ENCODE data around the gene CADPS2. TPM values are rescaled to one million over a fixed set of nuclear protein-coding genes. Genes with fewer than 3 reads are reported as not detected.

The CADPS2 gene
- total and polyA plus RNA-seq, 2 of the 8 experiments (the other 6 are each of a cell fraction or from before 2014, with no cell fraction given) = 8.9 to 22.3 TPM

DNA sequence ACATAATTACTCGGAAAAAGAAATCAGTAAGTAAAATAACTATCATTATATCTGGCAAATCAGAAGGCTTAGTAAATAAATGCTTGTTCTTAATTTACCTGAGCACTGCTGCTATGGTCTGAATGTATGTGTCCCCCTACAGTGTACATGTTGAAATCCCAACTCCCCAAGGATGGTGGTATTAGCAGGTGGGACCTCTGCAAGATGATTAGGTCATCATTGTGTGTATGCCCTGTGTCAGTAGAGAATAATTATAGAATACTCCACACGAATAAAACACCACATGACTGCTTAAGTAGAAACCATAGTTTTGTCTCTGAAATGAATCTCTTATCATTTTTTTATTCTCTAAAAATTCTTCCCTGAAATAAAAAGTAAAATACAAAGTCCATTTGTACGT is 289.0 kb downstream of the CADPS2 start:
- H4K91ac ChIP-seq (replicated peaks; ENCODE audit: insufficient read length, low read length) = no peak overlapping the region
- H3K79me1 ChIP-seq (ENCODE audit: low read depth, low read length) = no peaks in the 10 kb centered on the region
- no peak overlapping the region for H3K23ac ChIP-seq (ENCODE audit: insufficient read length)
- DNase-seq (ENCODE audit: low read depth in 1 of 2, low spot score in 2 of 2) (no peak), FAIRE-seq (no peak)
- POLR2A ChIA-PET (ENCODE audit: partially characterized antibody) = no interaction called here
- H4K20me1 ChIP-seq (replicated peaks in 1 of 2; ENCODE audit: control insufficient read depth in 1 of 2, insufficient read depth in 2 of 2, low read length in 2 of 2) = no peaks in the 10 kb centered on the region
- no peak overlapping the region for H3K18ac ChIP-seq (ENCODE audit: extremely low read depth, low read length)
- H3K27ac ChIP-seq (ENCODE audit: low read depth, low read length) = no peak overlapping the region
- no peak overlapping the region for H2AK5ac ChIP-seq (ENCODE audit: low read depth, low read length)
- CTCF ChIA-PET (ENCODE audit: partially characterized antibody) = interaction anchor here (0.7 kb wide), 1 partner anchor 11 kb away, joined by 4 read pairs; no protein-coding TSS in a partner anchor
- no peak overlapping the region for H2AFZ ChIP-seq (ENCODE audit: low read length)
- H3K9ac ChIP-seq (replicated peaks in 1 of 4; ENCODE audit: extremely low read depth in 1 of 4, low read depth in 3 of 4, low read length in 3 of 4) = no peak overlapping the region
- H3K36me3 ChIP-seq (ENCODE audit: control insufficient read depth in 2 of 4, insufficient read depth in 4 of 4, low read length in 3 of 4) = peaks cover 0 to 5% (median 0%) of the 10 kb centered on the region in 4 experiments; a peak in 1 of 8 replicates
- no peak overlapping the region for H3K4me2 ChIP-seq (ENCODE audit: insufficient read depth in 1 of 2, low read depth in 2 of 2, low read length in 2 of 2)
- no peak overlapping the region for H2BK120ac ChIP-seq (replicated peaks; ENCODE audit: low read depth, low read length)
- WGBS, 2 experiments (ENCODE audit: extremely low coverage in 1 of 2, insufficient coverage in 1 of 2, insufficient read length in 1 of 2, insufficient replicate concordance in 2 of 2, low coverage in 1 of 2, low lambda C conversion rate in 2 of 2, missing lambda C conversion rate in 1 of 2) = 91% methylated on average over 3 of the region's 3 CpGs; no CpG with 5 or more reads in 1 of the 2 experiments
- H3K4me3 ChIP-seq (ENCODE audit: extremely low read depth in 1 of 4, insufficient read depth in 2 of 4, low read depth in 3 of 4, low read length in 4 of 4) = no peak overlapping the region
- H2BK12ac ChIP-seq (ENCODE audit: low read depth, low read length) = no peak overlapping the region
- H3K23me2 ChIP-seq (ENCODE audit: low read depth, low read length) = no peaks in the 10 kb centered on the region
- H3K27me3 ChIP-seq (replicated peaks in 1 of 4; ENCODE audit: control insufficient read depth in 3 of 4, extremely low read depth in 1 of 4, insufficient read depth in 3 of 4, low read length in 3 of 4) = peaks cover 0 to 1% (median 0%) of the 10 kb centered on the region in 4 experiments; a peak in 1 of 7 replicates
- no peak overlapping the region for H2BK15ac ChIP-seq (ENCODE audit: low read length)
- H3K4me1 ChIP-seq (replicated peaks in 1 of 4; ENCODE audit: control insufficient read depth in 3 of 4, insufficient read depth in 4 of 4, low read length in 3 of 4) = no peaks in the 10 kb centered on the region
- no peak overlapping the region for H4K8ac ChIP-seq (ENCODE audit: extremely low read depth, insufficient read depth, low read length)
- H3K9me3 ChIP-seq (ENCODE audit: insufficient read depth in 2 of 2, low read depth in 1 of 2, low read length in 1 of 2) = peaks cover 6 to 8% of the 10 kb centered on the region in 2 experiments; a peak in 2 of 4 replicates
- no peak overlapping the region for H3K4ac ChIP-seq (replicated peaks; ENCODE audit: insufficient read length, low read depth, low read length)
- no peak overlapping the region for H2BK5ac ChIP-seq (ENCODE audit: low read depth, low read length)
- H3K79me2 ChIP-seq (ENCODE audit: control insufficient read depth in 1 of 2, insufficient read depth in 2 of 2, low read length in 2 of 2) = no peaks in the 10 kb centered on the region
- no peak overlapping the region for H2BK20ac ChIP-seq (ENCODE audit: low read length)
- no peak overlapping the region for H3K14ac ChIP-seq (ENCODE audit: insufficient read length)
- no peak overlapping the region for H4K5ac ChIP-seq (ENCODE audit: insufficient read length, low read depth, low read length)
- no peak overlapping the region for H3K56ac ChIP-seq (replicated peaks; ENCODE audit: insufficient read length, low read depth, low read length)
- TF ChIP-seq CBX5 (IDR thresholded peaks at IDR 0.05; ENCODE audit: low read depth, low read length) = no peak
- TF ChIP-seq CTBP2 (IDR thresholded peaks at IDR 0.05; ENCODE audit: borderline replicate concordance, insufficient read depth, insufficient read length, low read length) = no peak
- TF ChIP-seq KDM1A (IDR thresholded peaks at IDR 0.05; ENCODE audit: borderline replicate concordance, low read length) = no peak
- TF ChIP-seq JUN (IDR thresholded peaks at IDR 0.05; ENCODE audit: low read depth, low read length) = no peak

Measured in H1 (cell line).